Testis (tissue), 2 donors: ENCODE data around the gene GUK1.

ENCODE experiments used
- POLR2A ChIP-seq: fragments of 450-650 bp; IDR thresholded peaks from one replicate; pipeline ENCODE4 v1.6.1; 2017; ENCODE audit warnings: antibody characterized with exemption, mild to moderate bottlenecking, moderate library complexity
- TF ChIP-seq, protein P1 (sequence below), 3 experiments: fragments of 450-650 bp in 2 of 3; fragments of 200-600 bp in 1 of 3; sonication (generic) in 1 of 3; IDR thresholded peaks; one replicate each; pipeline ENCODE4 v1.5.1; 2016 to 2019; ENCODE audit warnings: antibody characterized with exemption in 3 of 3, mild to moderate bottlenecking in 2 of 3, moderate library complexity in 1 of 3

DNA sequence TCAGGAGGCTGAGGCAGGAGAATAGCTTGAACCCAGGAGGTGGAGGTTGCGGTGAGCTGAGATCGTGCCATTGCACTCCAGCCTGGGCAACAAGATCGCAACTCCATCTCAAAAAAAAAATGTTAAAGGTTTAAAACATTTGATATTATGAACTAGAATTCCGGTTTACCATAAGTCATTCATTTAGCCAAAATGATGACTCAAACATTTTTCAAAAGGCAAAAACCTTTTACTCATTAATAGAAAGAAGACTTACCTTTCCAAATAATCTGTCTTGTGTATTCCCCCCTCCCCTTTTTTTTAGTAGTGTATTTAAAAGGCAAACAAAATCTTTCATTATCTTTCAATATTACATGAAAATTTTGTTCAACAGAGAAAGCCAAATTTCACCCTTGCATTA, 22.7 kb upstream of the GUK1 start:
- TF ChIP-seq, protein P1, sequence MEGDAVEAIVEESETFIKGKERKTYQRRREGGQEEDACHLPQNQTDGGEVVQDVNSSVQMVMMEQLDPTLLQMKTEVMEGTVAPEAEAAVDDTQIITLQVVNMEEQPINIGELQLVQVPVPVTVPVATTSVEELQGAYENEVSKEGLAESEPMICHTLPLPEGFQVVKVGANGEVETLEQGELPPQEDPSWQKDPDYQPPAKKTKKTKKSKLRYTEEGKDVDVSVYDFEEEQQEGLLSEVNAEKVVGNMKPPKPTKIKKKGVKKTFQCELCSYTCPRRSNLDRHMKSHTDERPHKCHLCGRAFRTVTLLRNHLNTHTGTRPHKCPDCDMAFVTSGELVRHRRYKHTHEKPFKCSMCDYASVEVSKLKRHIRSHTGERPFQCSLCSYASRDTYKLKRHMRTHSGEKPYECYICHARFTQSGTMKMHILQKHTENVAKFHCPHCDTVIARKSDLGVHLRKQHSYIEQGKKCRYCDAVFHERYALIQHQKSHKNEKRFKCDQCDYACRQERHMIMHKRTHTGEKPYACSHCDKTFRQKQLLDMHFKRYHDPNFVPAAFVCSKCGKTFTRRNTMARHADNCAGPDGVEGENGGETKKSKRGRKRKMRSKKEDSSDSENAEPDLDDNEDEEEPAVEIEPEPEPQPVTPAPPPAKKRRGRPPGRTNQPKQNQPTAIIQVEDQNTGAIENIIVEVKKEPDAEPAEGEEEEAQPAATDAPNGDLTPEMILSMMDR (IDR thresholded peaks at IDR 0.05): no peak
- TF ChIP-seq POLR2A: no peak
